WTC11 (cell line): ENCODE results near the gene ADGRB2. TPM values are rescaled to one million over a fixed set of nuclear protein-coding genes. Genes with fewer than 3 reads are reported as not detected.

Source experiments
- ATAC-seq: fragments of 200-7000 bp; cut with Tn5 transposase; 2 replicates; pipeline ENCODE4 v1.10.0; 2021; ENCODE audit warnings: mild to moderate bottlenecking, moderate library complexity
- CTCF ChIA-PET: fragments of 300-600 bp; sonication (Branson Sonifier 250); formaldehyde crosslinking; loops from one replicate; lab custom pipeline; 2021; ENCODE audit warnings: antibody characterized with exemption; lab: Charles Lee
- POLR2A ChIA-PET: fragments of 350-600 bp; sonication (Branson Sonifier 250); formaldehyde crosslinking; loops from one replicate; lab custom pipeline; 2021; ENCODE audit warnings: antibody characterized with exemption; lab: Charles Lee
- DNase-seq: peaks from one replicate; pipeline ENCODE4 v3.0.0; 2021; ENCODE audit warnings: low spot score
- H3K27ac Mint-ChIP-seq: 2 replicates; pipeline ENCODE4 v1.8.0; 2021; ENCODE audit warnings: mixed read lengths
- H3K27me3 Mint-ChIP-seq: 2 replicates; pipeline ENCODE4 v1.8.0; 2021; ENCODE audit warnings: low read depth, mild to moderate bottlenecking, moderate library complexity, mixed read lengths
- H3K36me3 Mint-ChIP-seq: 2 replicates; pipeline ENCODE4 v1.8.0; 2021; ENCODE audit warnings: mixed read lengths
- H3K4me1 Mint-ChIP-seq: 2 replicates; pipeline ENCODE4 v1.8.0; 2022; ENCODE audit warnings: mixed read lengths
- H3K4me3 Mint-ChIP-seq: 2 replicates; pipeline ENCODE4 v1.8.0; 2021; ENCODE audit warnings: mild to moderate bottlenecking, moderate library complexity, mixed read lengths
- H3K9me3 Mint-ChIP-seq: 2 replicates; pipeline ENCODE4 v1.8.0; 2021; ENCODE audit warnings: mixed read lengths
- CREM ChIP-seq: sonication (generic); formaldehyde crosslinking; IDR thresholded peaks from 2 replicates; pipeline ENCODE4 v1.8.1; 2022; ENCODE audit warnings: mild to moderate bottlenecking, missing genetic modification reagents, moderate library complexity
- ESRRA ChIP-seq: sonication (generic); formaldehyde crosslinking; IDR thresholded peaks from 2 replicates; pipeline ENCODE4 v1.8.1; 2022; ENCODE audit warnings: mild to moderate bottlenecking, missing genetic modification reagents, borderline replicate concordance
- FOXJ3 ChIP-seq: sonication (generic); formaldehyde crosslinking; IDR thresholded peaks from 2 replicates; pipeline ENCODE4 v1.9.0; 2021; ENCODE audit warnings: missing genetic modification reagents, mild to moderate bottlenecking, borderline replicate concordance
- GABPB1 ChIP-seq: sonication (generic); formaldehyde crosslinking; IDR thresholded peaks from 2 replicates; pipeline ENCODE4 v1.8.1; 2023; ENCODE audit warnings: mild to moderate bottlenecking, missing genetic modification reagents
- NR1H2 ChIP-seq: sonication (generic); formaldehyde crosslinking; IDR thresholded peaks from 2 replicates; pipeline ENCODE4 v1.9.0; 2021; ENCODE audit warnings: mild to moderate bottlenecking, moderate library complexity, missing genetic modification reagents
- OVOL2 ChIP-seq: fragments of 250-450 bp; sonication (Bioruptor Pico); IDR thresholded peaks from 2 replicates; pipeline ENCODE4 v1.9.0; 2021; ENCODE audit warnings: mild to moderate bottlenecking, borderline replicate concordance
- PRRX2 ChIP-seq: fragments of 250-450 bp; sonication (Bioruptor Pico); IDR thresholded peaks from 2 replicates; pipeline ENCODE4 v1.8.0; 2021; ENCODE audit warnings: mild to moderate bottlenecking
- SMAD4 ChIP-seq: sonication (generic); formaldehyde crosslinking; IDR thresholded peaks from 2 replicates; pipeline ENCODE4 v1.8.0; 2022; ENCODE audit warnings: mild to moderate bottlenecking, missing genetic modification reagents
- TEAD1 ChIP-seq: sonication (generic); formaldehyde crosslinking; IDR thresholded peaks from 2 replicates; pipeline ENCODE4 v1.8.0; 2022; ENCODE audit warnings: mild to moderate bottlenecking, missing genetic modification reagents
- ZNF121 ChIP-seq: sonication (generic); formaldehyde crosslinking; IDR thresholded peaks from 2 replicates; pipeline ENCODE4 v1.8.0; 2023; ENCODE audit warnings: missing genetic modification reagents
- total RNA-seq: library from RNA; stranded (reverse); gene quantifications from 3 replicates; pipeline ENCODE4 v1.2.3, GENCODE V29; 2021
- TF ChIP-seq, protein P1 (sequence below): sonication (generic); formaldehyde crosslinking; IDR thresholded peaks from 2 replicates; pipeline ENCODE4 v1.8.1; 2022; ENCODE audit warnings: mild to moderate bottlenecking, missing genetic modification reagents, moderate library complexity, borderline replicate concordance
- TF ChIP-seq, protein P2 (sequence below): sonication (generic); formaldehyde crosslinking; IDR thresholded peaks from 2 replicates; pipeline ENCODE4 v1.8.0; 2022; ENCODE audit warnings: mild to moderate bottlenecking, missing genetic modification reagents
- TF ChIP-seq, protein P3 (sequence below): sonication (generic); formaldehyde crosslinking; IDR thresholded peaks from 2 replicates; pipeline ENCODE4 v1.8.1; 2022; ENCODE audit warnings: mild to moderate bottlenecking, moderate library complexity, missing genetic modification reagents
- TF ChIP-seq, protein P4 (sequence below): sonication (generic); formaldehyde crosslinking; IDR thresholded peaks from 2 replicates; pipeline ENCODE4 v1.8.1; 2022; ENCODE audit warnings: low read depth, missing genetic modification reagents, borderline replicate concordance
- TF ChIP-seq, protein P5 (sequence below): sonication (generic); formaldehyde crosslinking; IDR thresholded peaks from 2 replicates; pipeline ENCODE4 v1.8.1; 2022; ENCODE audit warnings: low read depth, mild to moderate bottlenecking, moderate library complexity, missing genetic modification reagents, borderline replicate concordance

Gene ADGRB2
- total RNA-seq, 1 experiment from 2014 or later, result 39.3 TPM

DNA sequence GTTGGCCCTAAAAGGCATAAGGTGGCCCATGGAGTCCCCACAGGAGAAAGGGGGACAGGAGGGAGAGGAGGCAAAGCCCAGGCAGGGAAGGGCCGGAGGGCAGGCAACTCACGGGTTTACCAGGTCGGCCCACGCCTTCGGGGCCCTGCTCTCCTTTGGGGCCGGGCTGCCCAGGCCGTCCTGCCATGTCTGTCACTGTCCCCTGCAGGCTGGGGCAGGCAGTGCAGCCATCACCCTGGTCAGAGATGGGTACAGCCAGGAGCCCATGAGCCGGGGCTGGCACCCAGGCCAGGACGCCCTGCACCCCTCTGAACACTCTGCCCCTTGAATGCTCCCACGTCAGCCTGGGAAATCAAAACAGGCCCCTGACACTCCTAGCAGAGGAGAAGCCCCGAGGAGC, 80.1 kb downstream of the ADGRB2 start (continued):
- TF ChIP-seq NR1H2 (CRISPR knock-in tag), result no peak
- TF ChIP-seq, protein P1, sequence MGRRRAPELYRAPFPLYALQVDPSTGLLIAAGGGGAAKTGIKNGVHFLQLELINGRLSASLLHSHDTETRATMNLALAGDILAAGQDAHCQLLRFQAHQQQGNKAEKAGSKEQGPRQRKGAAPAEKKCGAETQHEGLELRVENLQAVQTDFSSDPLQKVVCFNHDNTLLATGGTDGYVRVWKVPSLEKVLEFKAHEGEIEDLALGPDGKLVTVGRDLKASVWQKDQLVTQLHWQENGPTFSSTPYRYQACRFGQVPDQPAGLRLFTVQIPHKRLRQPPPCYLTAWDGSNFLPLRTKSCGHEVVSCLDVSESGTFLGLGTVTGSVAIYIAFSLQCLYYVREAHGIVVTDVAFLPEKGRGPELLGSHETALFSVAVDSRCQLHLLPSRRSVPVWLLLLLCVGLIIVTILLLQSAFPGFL (CRISPR knock-in tag), result no peak
- no peak for TF ChIP-seq CREM

DNA sequence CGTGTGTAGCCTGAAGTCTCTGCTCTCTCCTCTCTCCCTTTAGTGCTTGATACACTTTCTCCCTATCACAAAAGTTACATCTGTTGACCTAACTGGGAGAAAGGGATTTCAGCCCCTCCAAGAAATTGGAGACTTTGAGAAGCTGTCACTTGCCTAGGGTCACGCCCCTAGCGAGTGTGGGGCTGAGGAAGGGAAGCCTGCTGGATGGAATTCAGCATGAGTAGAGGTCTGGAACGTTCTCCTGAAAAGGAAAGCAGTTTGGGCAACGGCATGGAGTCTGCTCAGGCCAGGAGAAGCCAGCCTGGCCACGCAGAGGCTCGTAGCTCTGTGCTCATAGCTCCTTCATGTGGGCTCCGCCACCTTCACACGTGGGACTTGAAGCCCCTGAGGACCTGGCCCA, 82.7 kb downstream of the ADGRB2 start:
- ChIA-PET CTCF (interaction anchor here (0.7 to 1.1 kb wide), 4 partner anchors 12 to 63 kb away, joined by 3 to 5 read pairs (median 4); no protein-coding TSS in a partner anchor), POLR2A (no interaction called here)
- no peak for ATAC-seq
- H3K4me3 Mint-ChIP-seq, result no peak overlapping the region
- no peaks in the 10 kb centered on the region for H3K36me3 Mint-ChIP-seq
- peak overlapping the region; percentile 57; the same call in 1 of the 2 replicates for H3K27ac Mint-ChIP-seq
- TF ChIP-seq, protein P2, sequence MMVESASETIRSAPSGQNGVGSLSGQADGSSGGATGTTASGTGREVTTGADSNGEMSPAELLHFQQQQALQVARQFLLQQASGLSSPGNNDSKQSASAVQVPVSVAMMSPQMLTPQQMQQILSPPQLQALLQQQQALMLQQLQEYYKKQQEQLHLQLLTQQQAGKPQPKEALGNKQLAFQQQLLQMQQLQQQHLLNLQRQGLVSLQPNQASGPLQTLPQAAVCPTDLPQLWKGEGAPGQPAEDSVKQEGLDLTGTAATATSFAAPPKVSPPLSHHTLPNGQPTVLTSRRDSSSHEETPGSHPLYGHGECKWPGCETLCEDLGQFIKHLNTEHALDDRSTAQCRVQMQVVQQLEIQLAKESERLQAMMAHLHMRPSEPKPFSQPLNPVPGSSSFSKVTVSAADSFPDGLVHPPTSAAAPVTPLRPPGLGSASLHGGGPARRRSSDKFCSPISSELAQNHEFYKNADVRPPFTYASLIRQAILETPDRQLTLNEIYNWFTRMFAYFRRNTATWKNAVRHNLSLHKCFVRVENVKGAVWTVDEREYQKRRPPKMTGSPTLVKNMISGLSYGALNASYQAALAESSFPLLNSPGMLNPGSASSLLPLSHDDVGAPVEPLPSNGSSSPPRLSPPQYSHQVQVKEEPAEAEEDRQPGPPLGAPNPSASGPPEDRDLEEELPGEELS, result no peak
- TF ChIP-seq SMAD4 (CRISPR knock-in tag), result no peak
- TF ChIP-seq, protein P3, sequence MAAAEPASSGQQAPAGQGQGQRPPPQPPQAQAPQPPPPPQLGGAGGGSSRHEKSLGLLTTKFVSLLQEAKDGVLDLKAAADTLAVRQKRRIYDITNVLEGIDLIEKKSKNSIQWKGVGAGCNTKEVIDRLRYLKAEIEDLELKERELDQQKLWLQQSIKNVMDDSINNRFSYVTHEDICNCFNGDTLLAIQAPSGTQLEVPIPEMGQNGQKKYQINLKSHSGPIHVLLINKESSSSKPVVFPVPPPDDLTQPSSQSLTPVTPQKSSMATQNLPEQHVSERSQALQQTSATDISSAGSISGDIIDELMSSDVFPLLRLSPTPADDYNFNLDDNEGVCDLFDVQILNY (CRISPR knock-in tag), result no peak
- TF ChIP-seq, protein P1 (CRISPR knock-in tag), result no peak
- no peak for TF ChIP-seq TEAD1 (CRISPR knock-in tag)
- no peak for DNase-seq
- H3K27me3 Mint-ChIP-seq, result no peaks in the 10 kb centered on the region; the same call in 1 of the 2 replicates
- H3K4me1 Mint-ChIP-seq, result no peaks in the 10 kb centered on the region
- H3K9me3 Mint-ChIP-seq, result no peaks in the 10 kb centered on the region

DNA sequence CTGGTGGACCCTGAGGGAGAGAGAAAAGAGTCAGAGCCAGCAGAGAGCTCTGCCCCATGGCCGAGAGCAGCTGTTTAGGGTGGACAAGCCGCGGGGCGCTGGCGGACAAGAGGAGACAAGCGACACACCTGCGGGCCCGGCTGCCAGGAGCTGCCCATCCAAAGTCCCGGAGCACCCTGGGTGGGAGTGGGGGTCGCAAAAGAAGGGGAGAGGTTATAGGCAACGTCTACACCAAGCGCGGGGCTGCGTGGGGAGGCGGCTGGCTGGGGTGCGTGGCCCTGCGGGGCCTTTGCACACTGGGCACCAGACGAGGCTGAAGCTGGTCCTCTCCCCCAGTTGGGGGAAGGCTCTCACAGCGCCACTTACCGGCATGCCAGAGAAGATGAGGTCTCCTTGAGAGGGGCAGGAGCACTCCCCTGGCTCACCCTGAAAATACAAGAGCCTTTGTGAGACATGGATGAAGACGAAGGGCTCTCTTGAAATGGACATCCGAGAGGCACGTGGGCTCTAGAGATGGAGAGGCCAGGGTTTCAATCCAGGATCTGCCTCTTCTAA, 84.4 kb downstream of the ADGRB2 start:
- ChIA-PET POLR2A (no interaction called here), CTCF (interaction anchor here (0.8 to 4.4 kb wide), 15 partner anchors 9 to 109 kb away, joined by 3 to 22 read pairs (median 5); partner anchors contain the start of genes COL16A1 and PEF1)
- no peak overlapping the region for H3K27ac Mint-ChIP-seq
- no peaks in the 10 kb centered on the region; the same call in 1 of the 2 replicates for H3K27me3 Mint-ChIP-seq
- H3K4me3 Mint-ChIP-seq, result no peak overlapping the region
- DNase-seq (no peak), ATAC-seq (peak; percentile 37)
- H3K4me1 Mint-ChIP-seq, result no peaks in the 10 kb centered on the region
- TF ChIP-seq, protein P4, sequence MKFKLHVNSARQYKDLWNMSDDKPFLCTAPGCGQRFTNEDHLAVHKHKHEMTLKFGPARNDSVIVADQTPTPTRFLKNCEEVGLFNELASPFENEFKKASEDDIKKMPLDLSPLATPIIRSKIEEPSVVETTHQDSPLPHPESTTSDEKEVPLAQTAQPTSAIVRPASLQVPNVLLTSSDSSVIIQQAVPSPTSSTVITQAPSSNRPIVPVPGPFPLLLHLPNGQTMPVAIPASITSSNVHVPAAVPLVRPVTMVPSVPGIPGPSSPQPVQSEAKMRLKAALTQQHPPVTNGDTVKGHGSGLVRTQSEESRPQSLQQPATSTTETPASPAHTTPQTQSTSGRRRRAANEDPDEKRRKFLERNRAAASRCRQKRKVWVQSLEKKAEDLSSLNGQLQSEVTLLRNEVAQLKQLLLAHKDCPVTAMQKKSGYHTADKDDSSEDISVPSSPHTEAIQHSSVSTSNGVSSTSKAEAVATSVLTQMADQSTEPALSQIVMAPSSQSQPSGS (CRISPR knock-in tag), result no peak
- no peaks in the 10 kb centered on the region for H3K36me3 Mint-ChIP-seq
- no peaks in the 10 kb centered on the region for H3K9me3 Mint-ChIP-seq

DNA sequence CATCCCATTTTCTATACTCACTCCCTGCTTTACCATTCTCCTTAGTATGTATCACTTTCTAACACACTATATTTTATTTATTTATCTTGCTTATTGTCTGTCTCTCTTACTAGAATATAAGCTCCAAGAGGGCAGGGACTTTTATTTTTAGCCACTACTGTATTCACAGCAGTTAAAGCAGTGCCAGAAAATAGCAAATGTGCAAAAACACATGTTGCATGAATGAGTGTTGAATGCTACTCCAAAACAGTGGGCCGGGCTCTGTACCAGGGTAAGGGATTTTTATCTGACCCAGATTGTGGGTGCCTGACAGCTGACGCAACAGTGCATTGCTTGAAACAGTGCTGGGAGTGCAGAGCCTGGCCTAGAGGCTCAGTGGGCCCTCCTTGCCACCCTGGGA, 85.0 kb downstream of the ADGRB2 start:
- ATAC-seq (no peak), DNase-seq (no peak)
- no peaks in the 10 kb centered on the region; the same call in 1 of the 2 replicates for H3K27me3 Mint-ChIP-seq
- POLR2A ChIA-PET, result interaction anchor here (1.1 kb wide), 1 partner anchor 34 kb away, joined by 3 read pairs; the partner anchor contains the start of gene PEF1
- no peaks in the 10 kb centered on the region for H3K4me1 Mint-ChIP-seq
- CTCF ChIA-PET, result interaction anchor here (0.9 to 4.4 kb wide), 14 partner anchors 9 to 110 kb away, joined by 3 to 22 read pairs (median 6); partner anchors contain the start of gene COL16A1
- TF ChIP-seq OVOL2 (CRISPR knock-in tag) (no peak), GABPB1 (CRISPR knock-in tag) (no peak), PRRX2 (no peak), ZNF121 (CRISPR knock-in tag) (no peak), ESRRA (CRISPR knock-in tag) (no peak), FOXJ3 (CRISPR knock-in tag) (no peak)
- TF ChIP-seq, protein P5, sequence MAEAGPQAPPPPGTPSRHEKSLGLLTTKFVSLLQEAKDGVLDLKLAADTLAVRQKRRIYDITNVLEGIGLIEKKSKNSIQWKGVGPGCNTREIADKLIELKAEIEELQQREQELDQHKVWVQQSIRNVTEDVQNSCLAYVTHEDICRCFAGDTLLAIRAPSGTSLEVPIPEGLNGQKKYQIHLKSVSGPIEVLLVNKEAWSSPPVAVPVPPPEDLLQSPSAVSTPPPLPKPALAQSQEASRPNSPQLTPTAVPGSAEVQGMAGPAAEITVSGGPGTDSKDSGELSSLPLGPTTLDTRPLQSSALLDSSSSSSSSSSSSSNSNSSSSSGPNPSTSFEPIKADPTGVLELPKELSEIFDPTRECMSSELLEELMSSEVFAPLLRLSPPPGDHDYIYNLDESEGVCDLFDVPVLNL (CRISPR knock-in tag), result no peak
- TF ChIP-seq, all 79 proteins: peak for 0
- Mint-ChIP-seq H3K27ac (no peak overlapping the region), H3K9me3 (no peaks in the 10 kb centered on the region), H3K4me3 (no peak overlapping the region), H3K36me3 (no peaks in the 10 kb centered on the region)
